GM21619 (cell line): ENCODE results near the gene TMEM18.
"Not testable (repeated sequence)": the region's sequence is repeated elsewhere in the genome, so short reads cannot be mapped to it uniquely, and the experiment has no call there.

Experiments
- ATAC-seq: cut with Tn5 transposase; IDR thresholded peaks from one replicate; pipeline ENCODE4 v1.9.1; 2021; ENCODE audit not compliant: unreplicated experiment

TMEM18 gene

GRCh38 chr2:677056-677958, at the start of gene TMEM18:
TMEM18 (minus strand) TSS chr2:677406; CDS start chr2:677345, 61 bp downstream.
- ATAC-seq: peak; percentile 54

GRCh38 chr2:726169-726568, 49.0 kb upstream of the TMEM18 start:
- peak; percentile 56 for ATAC-seq

- no peak for ATAC-seq
Observed at GRCh38 chr2:725468-725867, 48.3 kb upstream of the TMEM18 start.

GRCh38 chr2:723761-724160, 46.6 kb upstream of the TMEM18 start:
- no peak for ATAC-seq

- ATAC-seq: no peak
Observed at GRCh38 chr2:720842-721241, 43.6 kb upstream of the TMEM18 start.

GRCh38 chr2:719734-720133, 42.5 kb upstream of the TMEM18 start:
- no peak for ATAC-seq

DNA sequence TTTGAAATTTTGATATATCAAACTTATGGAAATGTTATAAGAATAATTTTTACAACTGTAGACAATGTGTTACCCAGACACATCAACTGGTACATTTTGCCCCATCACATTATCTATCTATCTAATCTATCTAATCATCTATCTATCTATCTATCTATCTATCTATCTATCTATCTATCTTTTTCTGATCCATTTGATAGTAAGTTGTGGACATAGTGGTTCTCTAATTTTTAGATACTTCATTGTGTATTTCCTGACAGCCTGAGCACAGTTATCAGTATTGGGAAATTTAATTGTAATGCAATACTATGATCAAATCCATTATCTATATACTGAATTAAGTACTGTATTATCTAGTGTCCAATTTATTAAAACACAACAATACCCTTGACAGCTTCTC, 42.0 kb upstream of the TMEM18 start:
- no peak for ATAC-seq

DNA sequence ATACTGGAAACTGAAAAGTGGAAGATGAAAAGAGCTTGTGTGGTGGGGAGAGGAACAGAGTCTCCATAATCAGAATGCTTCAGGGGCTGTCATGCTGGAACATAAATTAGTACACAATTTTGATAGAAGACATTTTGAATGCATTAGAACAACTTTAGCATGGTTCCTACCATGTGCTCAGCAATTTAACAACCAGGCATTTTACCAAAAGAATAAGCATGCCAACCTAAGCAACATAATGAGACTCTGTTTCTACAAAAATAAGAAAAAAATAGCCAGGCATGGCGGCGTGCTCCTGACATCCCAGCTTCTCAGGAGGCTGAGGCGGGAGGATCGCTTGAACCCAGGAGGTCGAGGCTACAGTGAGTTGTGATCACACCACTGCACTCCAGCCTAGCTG, 40.5 kb upstream of the TMEM18 start:
- no peak for ATAC-seq

GRCh38 chr2:715854-716560, 38.8 kb upstream of the TMEM18 start:
- ATAC-seq: no peak

DNA sequence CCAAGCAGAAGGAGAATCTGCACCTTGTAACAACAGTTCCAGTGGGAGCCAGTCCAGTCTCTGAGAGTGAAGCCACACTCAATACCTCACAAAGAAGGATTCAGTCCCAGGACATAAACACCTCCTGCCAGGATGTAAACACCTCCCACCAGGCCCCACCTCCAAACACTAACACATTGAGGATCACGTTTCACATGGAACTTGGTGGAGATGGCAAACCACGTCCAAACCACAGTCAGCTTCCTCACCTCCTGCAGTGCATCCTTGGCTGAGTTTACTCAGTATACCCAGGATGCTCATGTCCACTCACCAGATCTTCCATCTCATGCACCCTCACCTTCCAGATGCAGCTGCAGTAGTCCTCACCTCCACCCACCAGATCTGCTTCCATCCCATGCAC, 37.8 kb upstream of the TMEM18 start:
- ATAC-seq: no peak

- peak; percentile 98 for ATAC-seq
Observed at GRCh38 chr2:714005-714741, 37.0 kb upstream of the TMEM18 start.

DNA sequence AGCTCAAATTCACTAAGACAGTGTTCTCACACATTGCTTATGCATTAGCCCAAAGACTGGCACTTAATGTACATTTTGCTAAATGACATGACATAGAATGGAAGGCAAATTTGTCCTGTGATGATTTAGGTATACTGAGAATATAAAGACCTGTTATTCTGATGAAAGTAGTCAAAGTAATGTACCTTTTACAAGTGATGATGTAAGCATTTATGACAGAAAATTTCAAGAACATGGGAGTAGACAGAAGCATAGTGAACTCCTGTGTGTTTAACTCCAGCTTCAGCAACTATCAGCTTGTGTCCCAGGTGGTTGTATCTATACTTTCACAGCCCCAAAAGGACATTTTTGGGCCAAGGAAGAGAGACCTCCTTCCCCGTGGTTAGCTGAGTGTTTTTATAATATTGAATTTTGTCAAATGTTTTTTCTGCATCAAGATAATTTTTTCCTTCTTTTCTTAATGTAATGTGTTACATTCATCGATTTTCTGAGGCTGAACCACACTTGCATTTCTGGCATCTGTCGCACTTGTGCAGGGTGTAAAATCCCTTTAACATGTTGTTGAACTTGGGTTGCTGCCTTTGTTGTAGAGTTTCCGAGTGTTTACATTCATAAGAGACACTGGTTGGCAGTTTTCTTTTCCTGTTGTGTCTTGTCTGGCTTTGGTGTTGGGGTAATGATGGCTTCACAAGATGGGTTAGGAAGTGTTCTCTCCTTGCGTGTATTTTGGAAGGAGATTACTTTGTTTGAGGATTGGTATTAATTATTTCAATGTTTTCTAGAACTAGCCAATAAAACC, 33.9 kb upstream of the TMEM18 start:
- ATAC-seq: no peak

DNA sequence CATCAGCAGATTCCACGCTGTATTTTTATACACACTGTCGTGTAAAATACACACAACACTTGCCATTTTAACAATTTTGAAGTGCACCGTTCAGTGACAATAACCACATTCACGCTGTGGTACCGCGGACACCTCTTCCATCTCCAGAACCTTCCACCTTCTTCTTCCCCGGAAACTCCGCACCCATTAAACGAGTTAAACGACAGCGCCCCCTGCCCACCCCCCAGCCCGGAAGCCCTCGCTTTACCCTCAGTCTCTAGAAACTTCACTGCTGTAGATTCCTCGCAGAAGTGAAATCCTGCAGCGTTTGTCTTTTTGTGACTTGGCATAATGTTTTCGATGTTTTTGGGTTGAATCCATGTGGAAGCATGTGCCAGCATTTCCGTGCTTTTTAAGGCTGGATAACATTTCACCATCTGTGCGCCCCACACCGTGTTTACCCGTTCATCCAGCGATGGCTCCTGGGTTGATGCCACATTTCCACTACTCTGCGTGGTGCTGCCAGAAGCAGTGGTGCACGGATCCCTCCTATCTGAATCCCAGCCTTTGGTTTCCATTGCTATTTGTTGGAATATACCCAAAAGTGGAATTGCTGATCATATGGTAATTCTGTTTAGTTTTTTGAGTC, 32.0 kb upstream of the TMEM18 start:
- ATAC-seq: no peak

GRCh38 chr2:708667-709066, 31.5 kb upstream of the TMEM18 start:
- no peak for ATAC-seq

GRCh38 chr2:705971-706511, 28.8 kb upstream of the TMEM18 start:
- ATAC-seq: peak; percentile 94

DNA sequence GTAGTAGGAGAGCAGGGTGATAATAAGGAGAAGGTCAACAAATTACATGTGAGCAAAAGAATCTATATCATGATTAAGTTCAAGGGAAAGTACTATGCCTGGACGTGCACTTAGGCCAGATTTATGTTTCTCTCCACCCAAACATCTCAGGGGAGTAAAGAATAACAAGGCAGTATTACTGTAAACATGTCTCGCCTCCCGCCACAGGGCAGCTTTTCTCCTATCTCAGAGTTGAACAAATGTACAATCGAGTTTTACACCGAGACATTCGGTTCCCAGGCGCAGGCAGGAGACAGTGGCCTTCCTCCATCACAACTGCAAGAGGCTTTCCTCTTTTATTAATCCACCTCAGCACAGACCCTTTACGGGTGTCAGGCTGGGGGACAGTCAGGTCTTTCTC, 25.6 kb upstream of the TMEM18 start:
- ATAC-seq: not testable (repeated sequence)

- no peak for ATAC-seq
Observed at GRCh38 chr2:696999-697627, 19.9 kb upstream of the TMEM18 start.

DNA sequence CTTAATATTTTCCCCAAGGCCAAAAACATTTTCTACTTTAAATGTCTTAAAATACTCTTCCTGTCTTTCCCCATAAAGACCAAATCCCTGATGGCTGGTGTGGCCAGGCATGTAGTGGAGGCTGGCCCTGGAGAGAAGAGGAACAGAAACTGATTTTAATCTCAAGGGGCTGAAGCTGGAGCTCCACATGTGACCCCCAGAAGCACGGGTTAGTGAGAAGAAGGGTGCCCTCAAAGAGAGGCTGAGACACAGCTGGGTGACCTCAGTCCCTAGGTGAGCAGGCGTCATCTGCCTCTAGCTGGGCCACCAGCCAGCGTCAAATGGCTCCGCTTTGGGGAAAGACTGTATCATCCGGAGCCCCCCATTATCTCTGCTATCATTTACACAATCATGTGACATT, 19.3 kb upstream of the TMEM18 start:
- peak; percentile 98 for ATAC-seq

GRCh38 chr2:694906-695510, 17.8 kb upstream of the TMEM18 start:
- no peak for ATAC-seq
